HCT116 (cell line): ENCODE measurements around the gene FHIT. TPM values are rescaled to one million over a fixed set of nuclear protein-coding genes. Genes with fewer than 3 reads are reported as not detected.

ENCODE experiments used
- ATAC-seq: fragments of 200-7000 bp; cut with Tn5 transposase; 2 replicates; pipeline ENCODE4 v1.9.1; 2020; ENCODE audit warnings: mild to moderate bottlenecking, moderate library complexity
- BruUV-seq: library from RNA; stranded (reverse); fragments of 400-500 nt; replicated peaks from 2 replicates; lab custom pipeline; 2021; lab: Mats Ljungman, UMichigan
- CTCF ChIA-PET: fragments of 300-600 bp; sonication (Branson Sonifier 250); formaldehyde crosslinking; loops from one replicate; lab custom pipeline; 2021; ENCODE audit warnings: antibody characterized with exemption; lab: Charles Lee
- POLR2A ChIA-PET: fragments of 300-600, 350-600 bp; sonication (Branson Sonifier 250); formaldehyde crosslinking; loops from one replicate; lab custom pipeline; 2021; ENCODE audit warnings: antibody characterized with exemption; lab: Charles Lee
- RAD21 ChIA-PET, 2 experiments: fragments of 300-600 bp; sonication (Branson Sonifier 250); formaldehyde crosslinking; loops; one replicate each; lab custom pipeline; 2023; ENCODE audit warnings: low total read pairs in 2 of 2; ENCODE audit not compliant: uncharacterized antibody in 2 of 2, unreplicated experiment in 2 of 2, low non-redundant PET in 1 of 2; lab: Charles Lee
- DNase-seq: peaks from one replicate; pipeline ENCODE4 v3.0.0-alpha.2; 2010; ENCODE audit warnings: low read depth, low spot score
- H2AFZ ChIP-seq: fragments of 200-600 bp; shearing (Covaris generic), sonication (generic); 2 replicates; pipeline ENCODE4 v1.6.1; 2017; ENCODE audit warnings: low read depth, mixed run types, mixed read lengths, antibody characterized with exemption, low read length; ENCODE audit not compliant: poor library complexity, severe bottlenecking
- H3K27ac ChIP-seq: 2 replicates; pipeline ENCODE4 v1.5.1; 2012; ENCODE audit warnings: low read depth, low read length
- H3K27me3 ChIP-seq: fragments of 200-600 bp; sonication (generic); 2 replicates; pipeline ENCODE4 v1.6.1; 2016; ENCODE audit warnings: mixed run types, low read length, mixed read lengths; ENCODE audit not compliant: insufficient read depth
- H3K36me3 ChIP-seq, 2 experiments: fragments of 200-500 bp in 1 of 2; fragments of 200-600 bp in 1 of 2; sonication (Bioruptor generic) in 1 of 2; sonication (generic) in 1 of 2; 2 replicates each; pipeline versions ENCODE4 v1.5.1 to v1.6.1; 2014 to 2016; ENCODE audit warnings: low read length in 2 of 2, inconsistent platforms in 1 of 2, mixed read lengths in 1 of 2, mixed run types in 1 of 2; ENCODE audit not compliant: insufficient read depth in 2 of 2, control insufficient read depth in 1 of 2
- H3K4me1 ChIP-seq, 2 experiments: fragments of 200-600 bp in 1 of 2; sonication (generic) in 1 of 2; 2 replicates each; pipeline versions ENCODE4 v1.5.1 to v1.6.1; 2012 to 2017; ENCODE audit warnings: low read length in 2 of 2, inconsistent platforms in 1 of 2, mild to moderate bottlenecking in 1 of 2, mixed read lengths in 1 of 2, mixed run types in 1 of 2, moderate library complexity in 1 of 2; ENCODE audit not compliant: insufficient read depth in 2 of 2, control insufficient read depth in 1 of 2
- H3K4me2 ChIP-seq: fragments of 200-600 bp; sonication (generic); 2 replicates; pipeline ENCODE4 v1.6.1; 2017; ENCODE audit warnings: mixed run types, low read length, mixed read lengths
- H3K4me3 ChIP-seq, 2 experiments: fragments of 200-600 bp in 1 of 2; sonication (generic) in 1 of 2; replicated peaks in 1 of 2; 2 replicates each; pipeline ENCODE4 v1.5.1; 2011 to 2016; ENCODE audit warnings: low read length in 2 of 2, control low read depth in 1 of 2, low read depth in 1 of 2, mild to moderate bottlenecking in 1 of 2, mixed read lengths in 1 of 2, mixed run types in 1 of 2
- H3K79me2 ChIP-seq: fragments of 200-600 bp; sonication (generic); 2 replicates; pipeline ENCODE4 v1.6.1; 2017; ENCODE audit warnings: mild to moderate bottlenecking, mixed run types, low read length, moderate library complexity, mixed read lengths; ENCODE audit not compliant: insufficient read depth
- H3K9ac ChIP-seq: fragments of 200-600 bp; sonication (generic); 2 replicates; pipeline ENCODE4 v1.6.1; 2016; ENCODE audit warnings: low read length, mixed read lengths
- H3K9me2 ChIP-seq: fragments of 200-600 bp; sonication (generic), shearing (Covaris generic); 2 replicates; pipeline ENCODE4 v1.6.1; 2017; ENCODE audit warnings: mixed run types, mild to moderate bottlenecking, moderate library complexity; ENCODE audit not compliant: insufficient read depth
- H3K9me3 ChIP-seq, 2 experiments: fragments of 200-500 bp in 1 of 2; fragments of 200-600 bp in 1 of 2; sonication (Bioruptor generic) in 1 of 2; sonication (generic) in 1 of 2; 2 replicates each; pipeline ENCODE4 v1.6.1; 2014 to 2017; ENCODE audit warnings: low read length in 2 of 2, mixed read lengths in 2 of 2, inconsistent platforms in 1 of 2, low read depth in 1 of 2, mild to moderate bottlenecking in 1 of 2, mixed run types in 1 of 2, moderate library complexity in 1 of 2; ENCODE audit not compliant: control insufficient read depth in 1 of 2, insufficient read depth in 1 of 2
- H4K20me1 ChIP-seq: fragments of 200-600 bp; sonication (generic), shearing (Covaris generic); 2 replicates; pipeline ENCODE4 v1.6.1; 2017; ENCODE audit warnings: mixed run types, mild to moderate bottlenecking, moderate library complexity; ENCODE audit not compliant: insufficient read depth
- CEBPB ChIP-seq: IDR thresholded peaks from 2 replicates; pipeline ENCODE4 v1.6.1; 2012; ENCODE audit warnings: low read depth
- CTCF ChIP-seq, 3 experiments: fragments of 200-600 bp in 1 of 3; sonication (generic) in 1 of 3; IDR thresholded peaks in 2 of 3; conservative IDR thresholded peaks in 1 of 3; 2 replicates each; pipeline ENCODE4 v1.5.1; 2012 to 2017; ENCODE audit warnings: low read depth in 2 of 3, low read length in 2 of 3, antibody characterized with exemption in 1 of 3, borderline replicate concordance in 1 of 3, control low read depth in 1 of 3, mild to moderate bottlenecking in 1 of 3, mixed read lengths in 1 of 3, mixed run types in 1 of 3, moderate library complexity in 1 of 3; ENCODE audit not compliant: insufficient read depth in 1 of 3
- EGR1 ChIP-seq: IDR thresholded peaks from 2 replicates; pipeline ENCODE4 v1.6.1; 2012; ENCODE audit warnings: low read depth
- EZH2phosphoT487 ChIP-seq: fragments of 200-600 bp; IDR thresholded peaks from 2 replicates; pipeline ENCODE4 v1.6.1; 2018; ENCODE audit warnings: antibody characterized with exemption, borderline replicate concordance
- FOSL1 ChIP-seq: IDR thresholded peaks from 2 replicates; pipeline ENCODE4 v1.6.1; 2012; ENCODE audit warnings: low read depth
- JUND ChIP-seq: IDR thresholded peaks from 2 replicates; pipeline ENCODE4 v1.6.1; 2012
- RAD21 ChIP-seq: IDR thresholded peaks from 2 replicates; pipeline ENCODE4 v1.6.1; 2012; ENCODE audit warnings: low read depth, mild to moderate bottlenecking
- REST ChIP-seq: IDR thresholded peaks from 2 replicates; pipeline ENCODE4 v1.6.1; 2012; ENCODE audit warnings: low read depth
- SIN3A ChIP-seq: IDR thresholded peaks from 2 replicates; pipeline ENCODE4 v1.6.1; 2012; ENCODE audit warnings: low read depth
- TCF7L2 ChIP-seq: IDR thresholded peaks from 2 replicates; pipeline ENCODE4 v1.7.0; 2011; ENCODE audit warnings: borderline replicate concordance, inconsistent platforms; ENCODE audit not compliant: insufficient read depth, insufficient read length; ENCODE audit errors: extremely low read depth
- ZBTB33 ChIP-seq: IDR thresholded peaks from 2 replicates; pipeline ENCODE4 v1.6.1; 2011; ENCODE audit warnings: mild to moderate bottlenecking, low read length, moderate library complexity; ENCODE audit not compliant: insufficient replicate concordance; ENCODE audit errors: extremely low read depth
- ZFX ChIP-seq: fragments of 450-650 bp; IDR thresholded peaks from 2 replicates; pipeline ENCODE4 v1.6.1; 2017
- intact Hi-C: fragments of 100-400 bp; cut with micrococcal nuclease; formaldehyde crosslinking; loops from 2 replicates; pipeline ENCODE4 v1.10.0; 2022
- total RNA-seq: library from RNA; stranded (reverse); gene quantifications from one replicate; pipeline ENCODE4 v1.2.1, GENCODE V29; 2021; ENCODE audit not compliant: unreplicated experiment

Gene FHIT
- total RNA-seq, 1 experiment from 2014 or later, result 20.1 TPM

- ChIA-PET CTCF (no interaction called here), POLR2A (no interaction called here), RAD21 (no interaction called here)
- Histone ChIP-seq H3K4me1 (no peaks in the 10 kb centered on the region), H3K27ac (no peak overlapping the region), H3K4me2 (no peak overlapping the region), H3K79me2 (no peaks in the 10 kb centered on the region), H3K9ac (no peak overlapping the region), H3K9me2 (no peaks in the 10 kb centered on the region), H4K20me1 (no peaks in the 10 kb centered on the region), H3K4me3 (no peak overlapping the region), H3K9me3 (no peaks in the 10 kb centered on the region), H3K36me3 (no peaks in the 10 kb centered on the region), H3K27me3 (no peaks in the 10 kb centered on the region), H2AFZ (no peak overlapping the region)
- ATAC-seq (no peak), DNase-seq (no peak)
- no TSS peak for BruUV-seq
- TF ChIP-seq EGR1 (no peak), ZFX (no peak), EZH2phosphoT487 (no peak), RAD21 (no peak)
- intact Hi-C loops, result no loop called here
Measured at GRCh38 chr3:61058836-61059235, 192.4 kb downstream of the FHIT start.

- DNase-seq, result no peak
- H2AFZ ChIP-seq, result no peak overlapping the region
- H3K9me3 ChIP-seq, result no peaks in the 10 kb centered on the region
- ChIA-PET CTCF (no interaction called here), RAD21 (no interaction called here)
- no peaks in the 10 kb centered on the region for H4K20me1 ChIP-seq
- H3K27ac ChIP-seq, result no peak overlapping the region
- H3K79me2 ChIP-seq, result no peaks in the 10 kb centered on the region
- no peak overlapping the region for H3K9ac ChIP-seq
- TF ChIP-seq REST, result no peak
- TF ChIP-seq CTCF (IDR thresholded peaks at IDR 0.05 in 2 of 3, conservative IDR thresholded peaks at IDR 0.05 in 1 of 3; ENCODE audit: borderline replicate concordance in 1 of 3, insufficient read depth in 1 of 3, low read depth in 2 of 3, low read length in 2 of 3), result no peak
- no peak for TF ChIP-seq FOSL1
- no peak for TF ChIP-seq EGR1
- TF ChIP-seq ZBTB33, result no peak
- TF ChIP-seq TCF7L2, result no peak
- no peak for TF ChIP-seq ZFX
- TF ChIP-seq SIN3A, result no peak
- no peak for TF ChIP-seq CEBPB
- no peak for TF ChIP-seq JUND
- no peak for TF ChIP-seq EZH2phosphoT487
- TF ChIP-seq, all 23 proteins: peak for 0
- POLR2A ChIA-PET, result no interaction called here
- Histone ChIP-seq H3K27me3 (no peaks in the 10 kb centered on the region), H3K4me3 (no peak overlapping the region), H3K36me3 (no peaks in the 10 kb centered on the region), H3K9me2 (no peaks in the 10 kb centered on the region), H3K4me2 (no peak overlapping the region), H3K4me1 (no peaks in the 10 kb centered on the region)
- intact Hi-C loops, result no loop called here
- BruUV-seq, result no TSS peak
- no peak for ATAC-seq
Measured at GRCh38 chr3:61057464-61057863, 193.8 kb downstream of the FHIT start.
